22Rv1 (cell line): Measurements from ENCODE around the gene CDC42BPG.

Experiments
- H3K27ac ChIP-seq: fragments of 450-650 bp; 2 replicates; pipeline ENCODE4 v1.5.1; 2017
- ZFX ChIP-seq: fragments of 450-650 bp; IDR thresholded peaks from 2 replicates; pipeline ENCODE4 v1.6.1; 2017; ENCODE audit warnings: antibody characterized with exemption, borderline replicate concordance
- TF ChIP-seq, protein P1 (sequence below): fragments of 450-650 bp; IDR thresholded peaks from 2 replicates; pipeline ENCODE4 v1.5.1; 2017; ENCODE audit warnings: mild to moderate bottlenecking

CDC42BPG gene

DNA sequence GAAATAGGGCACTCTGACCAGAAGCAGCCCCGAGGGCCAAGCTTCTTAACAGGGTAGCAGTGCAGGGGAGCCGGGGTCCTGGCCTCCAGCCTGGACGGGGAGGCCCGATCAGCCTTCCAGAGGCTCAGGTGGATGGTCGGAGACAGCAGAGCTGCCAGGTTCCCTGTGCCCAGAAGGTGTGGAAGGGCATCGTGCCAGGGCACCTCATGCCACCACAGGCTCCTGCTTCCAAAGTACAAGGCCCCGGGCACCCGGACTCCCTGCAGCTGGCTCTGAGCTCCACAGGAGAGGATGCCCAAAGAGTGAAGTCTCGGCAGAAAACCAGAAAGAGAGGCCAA, 19.7 kb upstream of the CDC42BPG start:
- no peak for TF ChIP-seq ZFX
- TF ChIP-seq, protein P1, sequence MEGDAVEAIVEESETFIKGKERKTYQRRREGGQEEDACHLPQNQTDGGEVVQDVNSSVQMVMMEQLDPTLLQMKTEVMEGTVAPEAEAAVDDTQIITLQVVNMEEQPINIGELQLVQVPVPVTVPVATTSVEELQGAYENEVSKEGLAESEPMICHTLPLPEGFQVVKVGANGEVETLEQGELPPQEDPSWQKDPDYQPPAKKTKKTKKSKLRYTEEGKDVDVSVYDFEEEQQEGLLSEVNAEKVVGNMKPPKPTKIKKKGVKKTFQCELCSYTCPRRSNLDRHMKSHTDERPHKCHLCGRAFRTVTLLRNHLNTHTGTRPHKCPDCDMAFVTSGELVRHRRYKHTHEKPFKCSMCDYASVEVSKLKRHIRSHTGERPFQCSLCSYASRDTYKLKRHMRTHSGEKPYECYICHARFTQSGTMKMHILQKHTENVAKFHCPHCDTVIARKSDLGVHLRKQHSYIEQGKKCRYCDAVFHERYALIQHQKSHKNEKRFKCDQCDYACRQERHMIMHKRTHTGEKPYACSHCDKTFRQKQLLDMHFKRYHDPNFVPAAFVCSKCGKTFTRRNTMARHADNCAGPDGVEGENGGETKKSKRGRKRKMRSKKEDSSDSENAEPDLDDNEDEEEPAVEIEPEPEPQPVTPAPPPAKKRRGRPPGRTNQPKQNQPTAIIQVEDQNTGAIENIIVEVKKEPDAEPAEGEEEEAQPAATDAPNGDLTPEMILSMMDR = no peak
- no peak overlapping the region for H3K27ac ChIP-seq

DNA sequence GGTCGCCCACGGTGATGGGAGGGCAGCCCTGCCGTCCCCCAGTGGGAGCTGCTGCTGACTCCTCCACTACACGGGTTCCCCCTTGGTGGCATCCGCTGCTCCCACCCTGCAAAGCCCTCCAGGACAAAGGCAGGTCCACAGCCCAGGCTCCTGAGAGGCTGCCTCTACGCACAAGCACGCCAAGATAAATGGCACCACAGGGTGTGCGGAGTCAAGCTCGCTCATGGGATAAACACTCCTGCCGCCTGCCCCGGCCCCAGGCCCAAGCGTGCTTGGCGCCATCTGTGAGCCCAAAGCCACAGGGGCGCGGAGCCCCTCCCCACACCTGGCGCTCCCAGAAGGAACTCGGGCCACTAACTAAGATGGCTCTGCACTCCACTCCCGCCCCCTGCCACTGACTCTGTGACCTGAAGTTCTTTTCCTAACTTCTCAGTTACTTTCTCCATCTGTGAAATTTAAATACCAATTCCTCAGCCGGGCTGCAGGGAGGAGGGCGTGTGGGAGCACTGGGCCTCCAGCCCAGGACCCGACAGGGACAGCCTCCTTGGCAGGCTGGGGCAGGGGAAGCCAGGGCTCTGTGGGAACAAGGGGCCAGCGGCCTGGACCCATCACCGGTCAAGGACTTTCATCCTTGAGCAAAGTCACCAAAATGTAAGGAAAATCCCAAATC, 19.1 kb upstream of the CDC42BPG start:
- TF ChIP-seq ZFX = no peak
- TF ChIP-seq, protein P1 = no peak
- H3K27ac ChIP-seq = no peak overlapping the region

DNA sequence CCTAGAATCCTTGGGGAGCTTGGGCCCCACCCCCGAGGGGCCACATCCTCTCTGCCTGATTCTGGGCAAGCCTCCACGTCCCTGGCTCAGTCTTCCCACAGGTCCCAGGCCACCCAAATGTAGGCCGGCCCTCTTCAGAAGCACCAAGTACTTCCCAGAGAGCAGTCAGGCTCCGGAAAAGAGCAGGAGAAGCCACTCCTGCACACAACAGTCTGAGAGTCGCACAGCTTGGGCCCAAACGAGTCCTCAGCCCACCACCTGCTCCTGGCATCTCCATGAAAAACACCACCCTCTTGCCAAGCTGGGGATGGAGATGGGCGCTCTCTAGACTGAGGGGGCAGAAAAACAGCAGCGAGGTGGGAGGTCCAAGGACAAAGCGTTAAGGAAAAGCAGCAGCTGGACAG, 18.5 kb upstream of the CDC42BPG start:
- H3K27ac ChIP-seq = no peak overlapping the region
- TF ChIP-seq, protein P1 = no peak
- no peak for TF ChIP-seq ZFX

DNA sequence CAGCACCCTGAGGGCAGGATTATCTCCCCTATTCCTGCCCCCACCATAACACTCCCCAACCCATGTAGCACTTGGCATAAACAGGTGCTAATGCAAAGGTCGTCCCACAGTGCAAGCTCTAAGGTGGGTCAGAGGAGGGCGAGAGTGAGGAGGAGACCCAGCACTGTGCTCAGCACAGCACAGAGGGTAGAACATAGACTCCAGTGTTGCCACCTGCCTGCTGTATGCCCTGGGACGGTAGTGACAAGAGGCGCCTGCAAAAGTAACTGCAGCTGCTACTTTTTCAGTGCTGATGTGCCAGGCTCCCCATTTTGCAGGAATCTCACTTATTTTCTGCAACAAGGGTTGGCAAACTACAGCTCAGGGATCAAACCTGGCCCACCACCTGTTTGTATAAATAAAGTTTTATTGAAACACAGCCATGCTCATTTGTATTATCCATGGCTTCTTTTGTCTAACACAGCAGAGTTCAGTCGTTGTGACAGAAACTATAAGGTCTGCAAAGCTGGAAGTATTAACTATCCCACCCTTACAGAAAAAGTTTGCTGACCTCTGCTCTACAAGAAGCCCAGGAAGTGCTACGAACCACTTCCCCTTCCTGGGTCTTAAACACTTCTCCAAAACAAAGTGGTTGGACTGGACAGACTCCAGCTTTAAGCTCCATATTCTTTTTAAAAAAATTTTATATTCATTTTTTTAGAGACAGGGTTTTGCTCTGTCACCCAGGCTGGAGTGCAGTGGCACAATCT, 16.9 kb upstream of the CDC42BPG start:
- H3K27ac ChIP-seq = no peak overlapping the region
- TF ChIP-seq, protein P1 = no peak
- no peak for TF ChIP-seq ZFX

DNA sequence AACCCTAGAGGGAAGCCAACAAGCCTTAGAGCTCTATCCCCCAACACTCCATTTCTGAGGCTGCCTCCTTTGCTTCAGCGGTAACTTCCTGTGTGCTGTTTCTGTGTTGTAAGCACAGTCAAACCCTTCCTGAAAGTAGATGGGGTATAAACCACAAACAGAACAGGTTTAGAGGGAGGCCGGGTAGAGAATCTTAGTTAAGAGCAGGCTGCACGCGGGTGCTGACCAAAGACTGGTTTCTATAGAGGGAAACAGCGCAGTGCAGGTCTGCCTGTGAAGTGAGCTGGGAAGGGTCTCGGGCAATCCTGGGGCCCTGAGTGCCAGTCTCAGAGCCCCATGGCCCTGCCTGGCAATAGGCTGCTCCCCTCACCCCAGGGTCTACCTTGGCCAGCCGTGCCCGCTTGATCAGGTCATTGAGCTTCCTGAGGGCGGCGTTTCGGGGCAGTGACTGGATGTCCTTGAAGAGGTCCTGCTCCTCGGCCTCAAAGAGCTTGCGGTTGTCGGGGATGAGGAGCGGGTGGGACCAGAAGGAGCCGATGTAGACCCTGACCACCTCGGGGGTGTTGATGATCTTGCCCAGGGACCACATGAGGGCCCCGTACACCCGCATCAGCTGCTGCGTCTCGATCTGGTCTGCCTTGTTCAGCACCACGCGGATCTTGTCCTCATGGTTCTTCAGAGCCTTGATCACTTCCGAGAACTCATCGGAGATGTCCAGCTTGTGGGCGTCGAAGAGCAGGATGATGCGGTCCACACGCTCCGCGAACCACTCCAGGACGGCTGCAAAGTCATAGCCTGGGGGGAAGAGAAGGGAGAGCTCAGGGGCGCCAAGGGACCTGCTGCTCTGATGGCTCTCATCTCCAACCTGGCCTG, 15.3 kb upstream of the CDC42BPG start:
- no peak for TF ChIP-seq ZFX
- TF ChIP-seq, protein P1 = no peak
- no peak overlapping the region for H3K27ac ChIP-seq

DNA sequence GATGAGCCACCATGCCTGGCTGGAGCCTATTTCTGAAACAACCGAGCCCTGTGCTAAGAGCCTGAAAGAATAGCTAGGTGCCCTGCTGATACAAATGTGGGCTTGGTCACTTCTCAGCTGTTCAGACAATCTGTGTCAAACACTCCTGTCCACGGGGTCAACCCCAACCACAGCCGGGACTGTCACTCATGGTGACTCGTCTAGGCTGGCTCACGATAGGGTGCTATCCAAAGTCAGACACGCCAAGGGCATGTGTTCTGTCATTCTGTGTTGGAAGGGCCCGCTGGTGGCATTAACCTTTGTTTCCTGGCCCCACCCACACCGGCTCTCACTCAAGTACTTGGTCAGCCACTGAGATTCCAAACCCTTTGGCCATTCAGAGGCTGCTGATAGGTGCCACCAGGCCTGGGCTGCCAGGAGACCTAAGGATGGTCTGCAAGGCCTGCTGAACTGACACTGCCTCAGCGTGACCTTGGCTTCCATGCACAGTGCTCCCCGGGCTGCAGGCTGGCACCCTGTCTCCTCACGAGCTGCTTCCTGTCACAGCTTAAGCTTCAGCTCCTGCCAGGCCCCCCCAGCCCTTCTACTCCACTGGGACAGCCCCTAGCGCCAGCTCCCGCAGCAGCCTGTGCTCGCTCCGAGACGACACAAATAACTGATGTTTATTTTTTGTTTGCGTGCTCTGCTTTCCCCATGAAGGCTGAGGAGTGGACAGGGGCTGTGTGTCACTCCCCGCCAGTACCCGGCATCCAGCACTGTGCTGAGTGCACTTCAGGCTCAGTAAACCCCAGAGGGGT, 14.2 kb upstream of the CDC42BPG start:
- TF ChIP-seq, protein P1 = no peak
- TF ChIP-seq ZFX = no peak
- H3K27ac ChIP-seq = no peak overlapping the region
